ENCODE data around the gene CDC25C.

- TF ChIP-seq CTCF (conservative IDR thresholded peaks at IDR 0.05; ENCODE audit: low read length) = no peak
- no peak for TF ChIP-seq EZH2phosphoT487 (IDR thresholded peaks at IDR 0.05; ENCODE audit: borderline replicate concordance, low read depth, low read length)
Observed at GRCh38 chr5:138359621-138360020, 28.0 kb upstream of the CDC25C start.
